ACC112 (cell line): ENCODE data around the gene PPP1R15A.
"Not testable (repeated sequence)": the region's sequence is repeated elsewhere in the genome, so short reads cannot be mapped to it uniquely, and the experiment has no call there.

Source experiments
- H2AFZ ChIP-seq: fragments of 200-600 bp; sonication (generic); one replicate; pipeline ENCODE4 v1.6.0; 2017; ENCODE audit warnings: antibody characterized with exemption, low read length; ENCODE audit not compliant: unreplicated experiment
- H3K27ac ChIP-seq: fragments of 200-600 bp; sonication (generic); 2 replicates; pipeline ENCODE4 v1.5.1; 2014; ENCODE audit warnings: low read depth, mild to moderate bottlenecking, antibody characterized with exemption, low read length, moderate library complexity
- H3K27me3 ChIP-seq: fragments of 200-600 bp; sonication (generic); 2 replicates; pipeline ENCODE4 v1.6.1; 2014; ENCODE audit warnings: mild to moderate bottlenecking, antibody characterized with exemption, low read length, moderate library complexity, mixed read lengths; ENCODE audit not compliant: insufficient read depth
- H3K36me3 ChIP-seq: fragments of 200-600 bp; sonication (generic); 2 replicates; pipeline ENCODE4 v1.6.1; 2016; ENCODE audit warnings: mild to moderate bottlenecking, antibody characterized with exemption, low read length, moderate library complexity, mixed read lengths; ENCODE audit not compliant: insufficient read depth
- H3K4me1 ChIP-seq: fragments of 200-600 bp; sonication (generic); one replicate; pipeline ENCODE4 v1.6.1; 2016; ENCODE audit warnings: low read length, mixed read lengths; ENCODE audit not compliant: insufficient read depth, unreplicated experiment, control insufficient read depth
- H3K4me3 ChIP-seq: fragments of 200-600 bp; sonication (generic); 2 replicates; pipeline ENCODE4 v1.5.1; 2014; ENCODE audit warnings: mild to moderate bottlenecking, low read depth, low read length
- H3K79me2 ChIP-seq: fragments of 200-600 bp; sonication (generic); one replicate; pipeline ENCODE4 v1.6.0; 2016; ENCODE audit warnings: low read length; ENCODE audit not compliant: control insufficient read depth, unreplicated experiment, insufficient read depth

The PPP1R15A gene

DNA sequence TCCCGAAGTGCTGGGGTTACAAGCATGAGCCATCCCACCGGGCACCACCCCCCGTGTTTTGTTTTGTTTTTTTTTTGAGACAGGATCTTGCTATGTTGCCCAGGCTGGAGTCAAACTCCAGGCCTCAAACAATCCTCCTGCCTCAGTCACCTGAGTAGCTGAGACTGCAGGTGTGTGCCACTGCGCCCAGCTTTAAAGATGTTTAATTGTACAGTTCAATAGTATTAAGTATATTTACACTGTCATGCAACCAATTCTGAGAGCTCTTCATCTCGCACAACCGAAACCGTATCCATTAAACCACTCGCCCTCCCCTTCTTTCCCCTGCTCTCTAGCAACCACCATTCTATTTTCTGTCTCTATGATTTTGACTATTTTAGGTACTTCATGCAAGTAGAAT is 43.5 kb downstream of the PPP1R15A start:
- Histone ChIP-seq H3K36me3 (peaks cover 3% of the 10 kb centered on the region; the same call in 1 of the 2 replicates), H3K27me3 (no peaks in the 10 kb centered on the region), H3K4me1 (no peaks in the 10 kb centered on the region), H3K27ac (no peak overlapping the region), H3K4me3 (no peak overlapping the region), H2AFZ (no peak overlapping the region), H3K79me2 (no peaks in the 10 kb centered on the region)

DNA sequence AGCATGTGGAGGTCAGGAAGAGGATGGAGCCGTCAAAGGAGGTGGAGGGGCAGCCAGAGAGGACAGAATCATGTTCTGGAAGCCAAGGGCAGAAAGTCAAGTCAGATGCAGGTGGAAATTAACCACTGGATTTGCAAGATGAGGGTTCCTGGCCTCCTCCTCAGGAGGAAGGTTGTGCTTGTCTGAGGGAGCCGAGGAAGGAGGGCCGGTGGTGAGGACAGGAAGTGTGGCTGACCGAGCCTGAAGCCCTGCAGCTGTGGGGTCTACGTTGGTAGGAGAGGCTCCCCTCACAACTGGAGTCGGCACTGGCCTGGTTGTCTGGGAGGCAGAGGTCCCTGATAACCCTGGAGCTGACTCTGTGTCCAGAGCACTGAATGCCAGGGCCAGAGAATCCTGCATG is 45.9 kb downstream of the PPP1R15A start:
- Histone ChIP-seq H3K79me2 (no peaks in the 10 kb centered on the region), H3K27ac (no peak overlapping the region), H2AFZ (no peak overlapping the region), H3K4me1 (no peaks in the 10 kb centered on the region), H3K36me3 (no peaks in the 10 kb centered on the region), H3K4me3 (no peak overlapping the region), H3K27me3 (no peaks in the 10 kb centered on the region)

DNA sequence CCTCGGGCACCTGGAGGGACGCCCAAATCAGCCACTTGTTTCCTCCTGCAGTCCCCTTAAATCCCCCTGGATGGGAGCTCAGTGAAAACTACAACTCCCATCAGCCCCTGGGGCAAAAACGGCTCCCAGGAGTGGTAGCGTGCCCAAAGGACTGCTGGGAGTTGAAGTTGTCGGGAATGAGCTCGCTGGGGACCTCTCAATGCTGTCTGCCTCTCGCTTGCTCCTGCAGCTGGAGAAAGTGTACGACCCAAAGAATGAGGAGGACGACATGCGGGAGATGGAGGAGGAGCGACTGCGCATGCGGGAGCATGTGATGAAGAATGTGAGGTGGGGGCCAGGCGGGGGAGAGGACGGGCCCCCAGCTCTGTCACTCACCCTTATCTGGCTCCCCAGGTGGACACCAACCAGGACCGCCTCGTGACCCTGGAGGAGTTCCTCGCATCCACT is 46.6 kb downstream of the PPP1R15A start:
- Histone ChIP-seq H3K27ac (no peak overlapping the region), H3K4me1 (no peaks in the 10 kb centered on the region), H2AFZ (no peak overlapping the region)

DNA sequence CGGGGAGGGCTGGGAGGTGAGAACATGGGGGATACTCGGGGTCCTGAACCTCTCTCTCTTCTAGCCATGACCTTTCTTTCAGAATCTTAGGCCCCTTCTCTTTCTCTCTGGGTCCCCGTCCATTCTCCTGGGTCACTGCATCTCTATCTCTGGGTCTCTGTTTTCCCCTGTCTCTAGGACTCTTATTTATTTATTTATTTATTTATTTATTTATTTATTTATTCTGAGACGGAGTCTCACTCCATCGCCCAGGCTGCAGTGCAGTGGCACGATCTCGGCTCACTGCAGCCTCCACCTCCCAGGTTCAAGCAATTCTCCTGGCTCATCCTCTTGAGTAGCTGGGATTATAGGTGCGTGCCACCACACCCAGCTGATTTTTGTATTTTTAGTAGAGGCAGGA is 47.0 kb downstream of the PPP1R15A start:
- not testable (repeated sequence) for H3K79me2 ChIP-seq, H3K4me3 ChIP-seq, H3K4me1 ChIP-seq, H2AFZ ChIP-seq, H3K27ac ChIP-seq, H3K27me3 ChIP-seq, H3K36me3 ChIP-seq

More for the DNA sequence above, 46.6 kb downstream of the PPP1R15A start:
- no peaks in the 10 kb centered on the region for H3K36me3 ChIP-seq
- H3K4me3 ChIP-seq: no peak overlapping the region
- no peaks in the 10 kb centered on the region for H3K79me2 ChIP-seq
- H3K27me3 ChIP-seq: no peaks in the 10 kb centered on the region

DNA sequence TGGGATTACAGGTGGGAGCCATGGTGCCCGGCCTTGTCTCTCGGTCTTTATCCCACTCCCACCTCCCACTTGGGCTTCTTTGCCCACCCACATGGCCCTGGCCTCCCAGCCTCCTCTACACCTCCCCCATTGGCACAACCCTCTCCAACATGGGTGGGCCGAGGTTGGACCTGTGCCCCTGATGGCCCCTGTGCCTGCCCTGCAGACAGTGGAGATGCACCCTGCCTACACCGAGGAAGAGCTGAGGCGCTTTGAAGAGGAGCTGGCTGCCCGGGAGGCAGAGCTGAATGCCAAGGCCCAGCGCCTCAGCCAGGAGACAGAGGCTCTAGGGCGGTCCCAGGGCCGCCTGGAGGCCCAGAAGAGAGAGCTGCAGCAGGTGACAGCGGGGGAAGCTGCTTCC is 48.7 kb downstream of the PPP1R15A start:
- H3K79me2 ChIP-seq: no peaks in the 10 kb centered on the region
- peaks cover 11% of the 10 kb centered on the region for H3K4me1 ChIP-seq
- no peak overlapping the region for H3K4me3 ChIP-seq
- no peaks in the 10 kb centered on the region for H3K36me3 ChIP-seq
- H2AFZ ChIP-seq: no peak overlapping the region
- H3K27ac ChIP-seq: no peak overlapping the region
- H3K27me3 ChIP-seq: no peaks in the 10 kb centered on the region

DNA sequence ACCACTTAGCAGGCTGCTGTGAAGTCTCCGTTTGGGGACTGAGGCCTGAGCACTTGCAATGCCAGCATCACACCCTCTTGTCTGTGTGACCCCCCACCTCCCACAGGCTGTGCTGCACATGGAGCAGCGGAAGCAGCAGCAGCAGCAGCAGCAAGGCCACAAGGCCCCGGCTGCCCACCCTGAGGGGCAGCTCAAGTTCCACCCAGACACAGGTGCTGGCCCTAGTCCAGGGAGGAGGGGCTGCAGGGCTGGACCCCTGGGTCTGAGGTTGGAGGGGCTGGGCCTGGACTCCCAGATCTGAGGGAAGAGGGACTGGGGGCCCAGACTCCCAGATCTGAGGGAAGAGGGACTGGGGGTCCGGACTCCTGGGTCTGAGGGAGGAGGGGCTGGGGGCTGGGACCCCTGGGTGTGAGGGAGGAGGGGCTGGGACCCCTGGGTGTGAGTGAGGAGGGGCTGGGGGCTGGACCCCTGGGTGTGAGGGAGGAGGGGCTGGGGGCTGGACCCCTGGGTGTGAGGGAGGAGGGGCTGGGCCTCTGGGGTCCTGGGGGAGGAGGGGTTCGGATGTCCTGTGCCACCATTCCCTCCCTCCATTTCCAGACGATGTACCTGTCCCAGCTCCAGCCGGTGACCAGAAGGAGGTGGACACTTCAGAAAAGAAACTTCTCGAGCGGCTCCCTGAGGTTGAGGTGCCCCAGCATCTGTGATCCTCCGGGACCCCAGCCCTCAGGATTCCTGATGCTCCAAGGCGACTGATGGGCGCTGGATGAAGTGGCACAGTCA is 49.7 kb downstream of the PPP1R15A start:
- Histone ChIP-seq H3K27ac (no peak overlapping the region), H3K4me1 (peaks cover 19% of the 10 kb centered on the region), H3K79me2 (no peaks in the 10 kb centered on the region), H2AFZ (no peak overlapping the region), H3K27me3 (no peaks in the 10 kb centered on the region), H3K36me3 (no peaks in the 10 kb centered on the region), H3K4me3 (no peak overlapping the region)

DNA sequence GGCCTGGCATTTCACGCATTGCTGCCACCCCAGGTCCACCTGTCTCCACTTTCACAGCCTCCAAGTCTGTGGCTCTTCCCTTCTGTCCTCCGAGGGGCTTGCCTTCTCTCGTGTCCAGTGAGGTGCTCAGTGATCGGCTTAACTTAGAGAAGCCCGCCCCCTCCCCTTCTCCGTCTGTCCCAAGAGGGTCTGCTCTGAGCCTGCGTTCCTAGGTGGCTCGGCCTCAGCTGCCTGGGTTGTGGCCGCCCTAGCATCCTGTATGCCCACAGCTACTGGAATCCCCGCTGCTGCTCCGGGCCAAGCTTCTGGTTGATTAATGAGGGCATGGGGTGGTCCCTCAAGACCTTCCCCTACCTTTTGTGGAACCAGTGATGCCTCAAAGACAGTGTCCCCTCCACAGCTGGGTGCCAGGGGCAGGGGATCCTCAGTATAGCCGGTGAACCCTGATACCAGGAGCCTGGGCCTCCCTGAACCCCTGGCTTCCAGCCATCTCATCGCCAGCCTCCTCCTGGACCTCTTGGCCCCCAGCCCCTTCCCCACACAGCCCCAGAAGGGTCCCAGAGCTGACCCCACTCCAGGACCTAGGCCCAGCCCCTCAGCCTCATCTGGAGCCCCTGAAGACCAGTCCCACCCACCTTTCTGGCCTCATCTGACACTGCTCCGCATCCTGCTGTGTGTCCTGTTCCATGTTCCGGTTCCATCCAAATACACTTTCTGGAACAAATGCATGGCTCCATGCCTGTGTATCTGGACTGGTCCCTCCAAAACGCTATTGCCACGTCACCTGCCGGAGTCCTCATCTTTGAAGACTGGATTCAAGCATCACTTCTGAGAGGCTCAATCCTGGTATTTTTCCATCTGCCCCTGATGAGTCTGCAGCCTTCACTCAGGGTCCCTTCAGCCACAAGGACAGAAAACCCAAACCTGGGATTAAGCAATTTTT is 50.6 kb downstream of the PPP1R15A start:
- Histone ChIP-seq H3K4me1 (peaks cover 19% of the 10 kb centered on the region), H3K36me3 (no peaks in the 10 kb centered on the region), H3K27me3 (no peaks in the 10 kb centered on the region), H2AFZ (no peak overlapping the region), H3K27ac (no peak overlapping the region), H3K4me3 (no peak overlapping the region), H3K79me2 (no peaks in the 10 kb centered on the region)

DNA sequence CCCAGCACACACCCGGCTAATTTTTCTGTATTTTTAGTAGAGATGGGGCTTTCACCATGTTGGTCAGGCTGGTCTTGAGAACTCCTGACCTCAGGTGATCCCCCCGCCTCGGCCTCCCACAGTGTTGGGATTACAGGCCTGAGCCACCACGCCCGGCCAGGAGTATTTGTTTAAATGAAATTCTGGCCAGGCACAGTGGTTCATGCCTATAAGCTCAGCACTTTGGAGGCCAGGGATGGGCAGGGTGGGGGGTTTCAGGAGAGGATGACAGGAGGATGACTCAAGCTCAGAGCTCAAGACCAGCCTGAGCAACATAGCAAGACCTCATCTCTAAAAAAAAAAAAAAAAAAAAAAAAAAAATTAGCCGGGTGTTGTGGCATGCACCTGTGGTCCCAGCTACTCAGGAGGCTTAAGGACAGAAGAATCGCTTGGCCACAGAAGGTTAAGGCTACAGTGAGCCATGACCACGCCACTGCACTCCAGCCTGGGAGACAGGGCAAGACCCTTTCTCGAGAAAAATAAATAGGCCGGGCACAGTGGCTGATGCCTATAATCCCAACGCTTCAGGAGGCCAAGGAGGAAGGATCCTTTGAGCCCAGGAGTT is 53.1 kb downstream of the PPP1R15A start:
- peak overlapping the region; percentile 59 for H3K27ac ChIP-seq
- no peaks in the 10 kb centered on the region for H3K36me3 ChIP-seq
- no peak overlapping the region for H3K4me3 ChIP-seq
- peaks cover 19% of the 10 kb centered on the region for H3K4me1 ChIP-seq
- no peak overlapping the region for H2AFZ ChIP-seq
- no peaks in the 10 kb centered on the region for H3K79me2 ChIP-seq
- H3K27me3 ChIP-seq: no peaks in the 10 kb centered on the region
